Vagina (tissue), 2 donors: ENCODE measurements around the gene RNU6-9.

Experiments
- POLR2A ChIP-seq, 2 donors: fragments of 450-650 bp; IDR thresholded peaks; one replicate each; pipeline ENCODE4 v1.6.1; 2017; ENCODE audit warnings: antibody characterized with exemption in 2 of 2, mild to moderate bottlenecking in 2 of 2, moderate library complexity in 2 of 2
- POLR2AphosphoS5 ChIP-seq, 2 donors: sonication (generic); formaldehyde crosslinking; IDR thresholded peaks; one replicate each; pipeline ENCODE4 v1.9.0; 2017; ENCODE audit warnings: antibody characterized with exemption in 2 of 2, mild to moderate bottlenecking in 2 of 2, low read depth in 1 of 2; ENCODE audit not compliant: insufficient read depth in 1 of 2
- TF ChIP-seq, protein P1 (sequence below), 3 experiments: fragments of 450-650 bp in 2 of 3; fragments of 200-600 bp in 1 of 3; sonication (generic) in 1 of 3; IDR thresholded peaks; one replicate each; pipeline ENCODE4 v1.5.1; 2017 to 2019; ENCODE audit warnings: antibody characterized with exemption in 3 of 3, mild to moderate bottlenecking in 2 of 3, moderate library complexity in 2 of 3

DNA sequence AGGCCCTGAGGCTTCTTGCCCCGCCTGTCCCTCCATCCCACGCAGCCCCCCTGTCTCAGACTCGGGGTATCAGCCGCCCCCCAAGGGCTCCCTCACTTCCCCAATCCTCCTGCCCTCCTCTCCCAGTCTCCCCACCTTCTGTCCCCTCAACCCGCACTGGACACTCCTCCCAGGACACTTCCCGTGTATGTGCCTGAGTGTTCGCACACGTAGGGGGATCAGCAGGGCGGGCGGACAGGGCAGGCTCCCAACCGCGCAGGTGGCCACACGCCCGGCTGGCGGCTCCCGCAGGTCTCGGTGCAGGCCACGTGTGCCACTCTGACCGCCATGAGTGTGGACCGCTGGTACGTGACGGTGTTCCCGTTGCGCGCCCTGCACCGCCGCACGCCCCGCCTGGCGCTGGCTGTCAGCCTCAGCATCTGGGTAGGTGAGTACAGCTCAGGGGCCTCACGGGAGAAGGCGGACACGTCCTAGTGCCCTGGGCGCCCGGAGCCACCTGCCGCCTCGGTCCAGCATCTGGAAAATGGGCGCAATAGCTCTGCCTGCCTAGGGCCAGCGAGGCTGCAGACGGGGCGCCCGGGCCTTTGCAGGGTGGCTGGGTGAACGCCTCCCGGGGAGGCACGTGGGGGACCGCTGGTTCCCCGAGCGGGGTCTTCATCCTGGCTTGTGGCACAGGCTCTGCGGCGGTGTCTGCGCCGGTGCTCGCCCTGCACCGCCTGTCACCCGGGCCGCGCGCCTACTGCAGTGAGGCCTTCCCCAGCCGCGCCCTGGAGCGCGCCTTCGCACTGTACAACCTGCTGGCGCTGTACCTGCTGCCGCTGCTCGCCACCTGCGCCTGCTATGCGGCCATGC is 26.1 kb downstream of the RNU6-9 start:
- TF ChIP-seq POLR2A (IDR thresholded peaks at IDR 0.05): no peak
- TF ChIP-seq, protein P1, sequence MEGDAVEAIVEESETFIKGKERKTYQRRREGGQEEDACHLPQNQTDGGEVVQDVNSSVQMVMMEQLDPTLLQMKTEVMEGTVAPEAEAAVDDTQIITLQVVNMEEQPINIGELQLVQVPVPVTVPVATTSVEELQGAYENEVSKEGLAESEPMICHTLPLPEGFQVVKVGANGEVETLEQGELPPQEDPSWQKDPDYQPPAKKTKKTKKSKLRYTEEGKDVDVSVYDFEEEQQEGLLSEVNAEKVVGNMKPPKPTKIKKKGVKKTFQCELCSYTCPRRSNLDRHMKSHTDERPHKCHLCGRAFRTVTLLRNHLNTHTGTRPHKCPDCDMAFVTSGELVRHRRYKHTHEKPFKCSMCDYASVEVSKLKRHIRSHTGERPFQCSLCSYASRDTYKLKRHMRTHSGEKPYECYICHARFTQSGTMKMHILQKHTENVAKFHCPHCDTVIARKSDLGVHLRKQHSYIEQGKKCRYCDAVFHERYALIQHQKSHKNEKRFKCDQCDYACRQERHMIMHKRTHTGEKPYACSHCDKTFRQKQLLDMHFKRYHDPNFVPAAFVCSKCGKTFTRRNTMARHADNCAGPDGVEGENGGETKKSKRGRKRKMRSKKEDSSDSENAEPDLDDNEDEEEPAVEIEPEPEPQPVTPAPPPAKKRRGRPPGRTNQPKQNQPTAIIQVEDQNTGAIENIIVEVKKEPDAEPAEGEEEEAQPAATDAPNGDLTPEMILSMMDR (IDR thresholded peaks at IDR 0.05): no peak
- TF ChIP-seq POLR2AphosphoS5 (IDR thresholded peaks at IDR 0.05; ENCODE audit: insufficient read depth in 1 of 2, low read depth in 1 of 2): no peak
